AG08396 (cell line): ENCODE measurements around the gene RIOK1.
A peak's percentile ranks its signal among the peaks of the same experiment; 100 is the strongest.
"Not testable (repeated sequence)": the region's sequence is repeated elsewhere in the genome, so short reads cannot be mapped to it uniquely, and the experiment has no call there.

Experiments
- DNase-seq: peaks from one replicate; pipeline ENCODE4 v3.0.0; 2012; ENCODE audit warnings: low spot score, mixed read lengths

The RIOK1 gene

GRCh38 chr6:7389451-7390225, at the start of gene RIOK1, which contains the start of gene CAGE1:
RIOK1 (plus strand) TSS chr6:7389808; CDS start chr6:7390003, 195 bp downstream.
CAGE1 (minus strand) TSS chr6:7389742; CDS start chr6:7387173, 2,569 bp downstream.
- peak; percentile 94 for DNase-seq

GRCh38 chr6:7341271-7341670, 48.3 kb upstream of the RIOK1 start:
- DNase-seq, result no peak

- no peak for DNase-seq
Measured at GRCh38 chr6:7341989-7342742, 47.4 kb upstream of the RIOK1 start.

- DNase-seq, result no peak
Measured at GRCh38 chr6:7343546-7344475, 45.8 kb upstream of the RIOK1 start.

- DNase-seq, result not testable (repeated sequence)
Measured at GRCh38 chr6:7344773-7345450, 44.7 kb upstream of the RIOK1 start.

GRCh38 chr6:7347551-7347997, 42.0 kb upstream of the RIOK1 start:
- not testable (repeated sequence) for DNase-seq

- not testable (repeated sequence) for DNase-seq
Measured at GRCh38 chr6:7350591-7350990, 39.0 kb upstream of the RIOK1 start.

GRCh38 chr6:7351916-7352315, 37.7 kb upstream of the RIOK1 start:
- not testable (repeated sequence) for DNase-seq

- DNase-seq, result no peak
Measured at GRCh38 chr6:7367408-7367807, 22.2 kb upstream of the RIOK1 start.

GRCh38 chr6:7373739-7374138, 15.9 kb upstream of the RIOK1 start:
- DNase-seq, result no peak

- no peak for DNase-seq
Measured at GRCh38 chr6:7377961-7378360, 11.6 kb upstream of the RIOK1 start.

GRCh38 chr6:7378740-7379139, 10.9 kb upstream of the RIOK1 start:
- DNase-seq, result no peak

- DNase-seq, result no peak
Measured at GRCh38 chr6:7381092-7381491, 8.5 kb upstream of the RIOK1 start.

- peak; percentile 52 for DNase-seq
Measured at GRCh38 chr6:7389162-7389450, 502 bp upstream of the RIOK1 start.

- no peak for DNase-seq
Measured at GRCh38 chr6:7390226-7390878, 744 bp downstream of the RIOK1 start.

- DNase-seq, result no peak
Measured at GRCh38 chr6:7391151-7391550, 1.5 kb downstream of the RIOK1 start.

GRCh38 chr6:7392402-7392801, 2.8 kb downstream of the RIOK1 start:
- DNase-seq, result no peak

- DNase-seq, result no peak
Measured at GRCh38 chr6:7401075-7401474, 11.5 kb downstream of the RIOK1 start.

GRCh38 chr6:7402716-7403115, 13.1 kb downstream of the RIOK1 start:
- DNase-seq, result no peak

- no peak for DNase-seq
Measured at GRCh38 chr6:7404546-7404945, 14.9 kb downstream of the RIOK1 start.

GRCh38 chr6:7406743-7407142, 17.1 kb downstream of the RIOK1 start:
- DNase-seq, result no peak
